Measurements from ENCODE around the gene SNCAIP.

The SNCAIP gene

GRCh38 chr5:122311961-122312590 lies at the start of gene SNCAIP:
TSS of gene SNCAIP (plus strand) at chr5:122312237. CDS start at chr5:122391135, 78,898 bp downstream.
- DNase-seq (ENCODE audit: low read depth in 2 of 2) = no peak

DNA sequence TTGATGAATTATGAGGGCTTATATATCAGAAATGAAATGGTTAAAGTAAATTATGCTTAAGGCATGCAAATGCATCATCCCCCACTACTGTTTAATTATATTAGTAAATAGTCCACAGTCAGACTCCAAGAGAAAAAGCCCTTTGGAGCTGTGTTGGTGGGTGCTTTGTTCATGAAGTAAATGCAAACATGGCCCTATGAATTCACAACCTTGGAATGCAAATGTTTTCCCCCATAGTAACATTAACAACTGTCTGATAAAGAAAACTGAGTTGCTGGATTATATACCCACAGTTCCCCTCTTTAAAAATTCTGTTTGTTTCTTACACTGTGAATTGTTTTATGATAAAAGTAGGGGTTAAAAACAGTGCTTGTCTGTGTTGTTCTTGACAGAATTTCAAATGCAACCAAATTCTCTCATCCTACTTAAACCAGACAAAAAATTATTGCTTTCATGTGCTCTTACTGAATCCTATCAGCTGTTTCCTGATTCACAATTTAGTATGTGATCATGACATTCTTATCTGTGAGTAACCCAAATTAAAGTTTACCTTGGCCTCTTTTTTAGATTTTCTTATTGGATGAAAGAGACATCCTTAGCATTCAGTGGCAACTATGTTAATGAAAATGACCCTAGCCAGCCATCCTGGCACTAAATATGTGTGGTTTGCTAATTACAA lies 48.5 kb upstream of the SNCAIP start:
- no peak for DNase-seq (ENCODE audit: low read depth in 2 of 2)

DNA sequence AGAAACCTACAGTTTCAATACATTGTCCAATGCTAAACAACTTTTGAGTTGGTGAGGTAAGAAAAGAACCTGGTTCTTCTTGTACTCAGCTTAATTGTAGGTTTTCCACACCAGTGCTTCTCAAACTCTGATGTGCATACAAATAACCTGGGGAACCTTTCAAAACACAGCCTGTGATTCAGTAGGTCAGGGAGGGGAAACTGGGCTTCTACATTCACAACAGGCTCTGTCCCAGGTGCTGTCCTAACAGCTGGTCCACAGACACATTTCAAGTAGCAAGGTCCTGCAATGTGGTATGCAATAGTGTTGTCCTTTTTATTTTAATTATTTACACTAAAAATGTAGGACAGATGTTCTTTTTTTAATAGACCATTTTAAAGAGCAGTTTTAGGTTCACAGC lies 47.4 kb upstream of the SNCAIP start:
- no peak for DNase-seq (ENCODE audit: low read depth in 2 of 2)

DNA sequence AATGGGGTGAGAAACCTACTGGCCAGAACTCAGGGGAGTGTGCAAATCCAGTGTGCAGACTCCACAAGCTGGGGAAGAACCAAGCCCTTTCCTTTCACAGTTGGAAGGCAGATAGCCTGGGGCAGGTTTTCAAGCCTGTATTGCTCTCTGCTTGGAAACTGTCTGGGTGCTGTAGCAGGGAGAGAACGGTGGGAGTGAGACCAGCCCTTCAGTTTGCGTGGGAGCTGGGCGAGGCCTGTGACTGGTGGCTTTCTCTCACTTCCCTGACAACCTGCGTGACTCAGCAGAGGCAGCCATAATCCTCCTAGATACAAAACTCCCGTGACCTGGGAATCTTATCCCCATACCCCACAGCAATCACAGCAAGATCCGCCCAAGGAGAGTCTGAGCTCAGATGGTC lies 44.9 kb upstream of the SNCAIP start:
- no peak for DNase-seq (ENCODE audit: low read depth in 2 of 2)

DNA sequence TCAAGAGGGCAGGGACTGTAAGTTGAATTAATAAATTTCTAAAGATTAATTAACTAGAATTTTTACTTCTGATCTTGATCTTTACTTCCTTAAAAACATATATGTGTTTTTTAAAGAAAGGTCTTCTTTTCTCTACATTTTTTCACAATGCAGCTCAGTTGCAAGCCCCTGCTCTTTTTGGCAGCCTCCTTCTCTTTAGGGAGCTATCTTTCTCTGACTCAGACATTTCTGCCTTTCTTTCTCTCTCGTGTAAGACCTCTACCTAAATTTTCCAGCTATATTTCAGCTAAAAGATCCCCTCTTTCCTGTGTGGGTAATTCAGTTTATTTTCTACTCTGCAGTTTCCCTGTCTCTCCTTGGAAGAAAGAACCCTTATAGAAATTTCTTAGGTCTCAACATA lies 38.3 kb upstream of the SNCAIP start:
- no peak for DNase-seq (ENCODE audit: low read depth in 2 of 2)

- DNase-seq (ENCODE audit: low read depth in 2 of 2) = no peak
Measured at GRCh38 chr5:122283592-122283991, 28.4 kb upstream of the SNCAIP start.

GRCh38 chr5:122286541-122286940 lies 25.5 kb upstream of the SNCAIP start:
- no peak for DNase-seq (ENCODE audit: low read depth in 2 of 2)

- DNase-seq (ENCODE audit: low read depth in 2 of 2) = no peak
Measured at GRCh38 chr5:122287101-122287500, 24.9 kb upstream of the SNCAIP start.

- no peak for DNase-seq (ENCODE audit: low read depth in 2 of 2)
Measured at GRCh38 chr5:122291000-122291901, 20.8 kb upstream of the SNCAIP start.

DNA sequence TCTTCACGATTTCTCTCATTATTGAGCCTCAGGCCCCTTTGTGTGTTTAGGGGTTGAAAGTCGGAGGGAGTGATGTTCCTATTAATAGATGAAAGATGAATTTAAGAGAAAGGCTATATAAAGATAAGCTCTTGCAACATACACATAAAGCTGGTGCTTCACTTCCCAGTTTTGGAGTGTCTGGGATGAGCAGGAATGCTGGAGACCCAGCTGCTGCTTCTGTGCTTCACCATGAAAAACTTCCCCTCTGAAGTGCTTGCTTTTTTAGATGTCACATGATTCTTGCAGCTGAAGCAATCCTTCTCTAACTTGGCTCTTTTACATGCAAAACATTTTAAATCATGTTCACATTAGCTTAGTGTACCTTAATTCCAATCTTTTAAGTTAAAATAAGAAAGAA lies 19.7 kb upstream of the SNCAIP start:
- no peak for DNase-seq (ENCODE audit: low read depth in 2 of 2)

- no peak for DNase-seq (ENCODE audit: low read depth in 2 of 2)
Measured at GRCh38 chr5:122295138-122295537, 16.9 kb upstream of the SNCAIP start.

DNA sequence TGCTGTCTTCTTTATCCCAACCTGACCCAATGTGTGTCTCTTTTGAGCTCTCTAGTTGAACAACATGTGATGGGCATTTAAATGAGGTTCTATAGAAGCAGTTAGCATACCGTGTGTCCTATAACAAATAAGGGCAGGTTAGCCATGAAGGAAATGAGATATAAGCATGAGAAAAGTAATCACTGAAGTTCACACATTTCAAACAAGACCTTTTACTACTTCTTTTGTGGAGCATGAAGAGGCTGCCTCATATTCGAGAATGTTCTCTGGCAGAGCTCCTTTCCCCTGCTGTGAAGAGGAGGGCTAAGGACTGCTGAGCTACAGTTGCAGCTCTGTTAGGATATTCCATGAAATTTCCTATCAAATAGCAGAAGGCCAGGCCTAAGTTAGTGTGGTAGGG lies 15.2 kb upstream of the SNCAIP start:
- no peak for DNase-seq (ENCODE audit: low read depth in 2 of 2)

DNA sequence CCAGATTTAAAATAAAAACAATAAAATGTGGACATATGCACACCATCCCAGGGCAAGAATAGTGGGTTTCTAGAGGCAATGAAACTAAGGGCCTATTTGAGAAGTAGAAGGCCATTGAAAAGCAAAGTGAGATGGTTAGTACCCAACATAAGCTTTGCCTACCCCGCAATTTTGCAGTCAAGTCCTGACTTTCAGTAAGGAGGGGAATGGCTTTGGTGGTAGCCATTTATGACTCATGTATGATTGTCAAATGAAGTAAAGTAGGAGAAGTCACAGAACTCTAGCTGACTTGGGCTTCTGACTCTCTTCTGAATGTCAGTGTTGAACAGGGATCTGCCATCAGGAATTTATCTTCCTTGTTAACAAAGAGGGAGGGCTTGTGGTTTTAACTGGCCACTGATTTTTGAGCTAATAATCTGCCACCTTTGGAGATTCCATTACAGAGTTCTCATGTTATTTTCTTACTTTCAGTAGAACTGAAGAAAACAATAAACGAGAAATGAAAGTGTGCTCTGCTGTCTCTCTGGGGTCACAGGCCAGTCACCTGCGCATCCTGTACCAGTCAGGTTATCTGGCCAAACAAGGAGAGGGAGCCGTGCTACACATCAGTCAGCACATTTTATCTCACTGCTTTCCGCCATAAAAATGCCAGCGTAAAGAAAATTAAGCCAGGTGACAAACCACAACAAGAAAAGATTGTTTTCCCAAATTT lies 14.3 kb upstream of the SNCAIP start:
- DNase-seq (ENCODE audit: low read depth in 2 of 2) = no peak

DNA sequence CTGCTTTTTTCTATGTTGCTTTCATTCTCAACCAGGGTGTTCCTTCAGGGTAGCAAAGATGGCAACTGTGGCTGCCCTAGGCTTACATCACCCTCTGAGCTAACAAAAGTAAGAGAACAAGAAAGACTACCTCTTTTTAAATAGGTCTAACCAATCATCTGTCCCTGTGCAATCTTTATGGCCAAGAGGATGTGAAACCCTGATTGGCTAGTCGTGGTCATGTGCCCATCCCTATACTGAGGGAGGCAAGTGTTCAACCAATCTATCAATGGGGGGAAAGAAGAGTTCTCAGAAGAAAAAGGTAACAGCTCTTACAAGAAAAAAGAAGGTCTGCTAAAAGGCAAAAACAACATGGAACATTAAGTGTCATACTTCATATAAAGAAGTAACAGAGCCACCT lies 11.7 kb upstream of the SNCAIP start:
- no peak for DNase-seq (ENCODE audit: low read depth in 2 of 2)

- no peak for DNase-seq (ENCODE audit: low read depth in 2 of 2)
Measured at GRCh38 chr5:122301016-122301415, 11.0 kb upstream of the SNCAIP start.

- DNase-seq (ENCODE audit: low read depth in 2 of 2) = no peak
Measured at GRCh38 chr5:122304471-122305215, 7.4 kb upstream of the SNCAIP start.

- DNase-seq (ENCODE audit: low read depth in 2 of 2) = no peak
Measured at GRCh38 chr5:122306461-122306860, 5.6 kb upstream of the SNCAIP start.

GRCh38 chr5:122310889-122311288 lies 1.1 kb upstream of the SNCAIP start:
- DNase-seq (ENCODE audit: low read depth in 2 of 2) = no peak

- no peak for DNase-seq (ENCODE audit: low read depth in 2 of 2)
Measured at GRCh38 chr5:122311497-122311960, 508 bp upstream of the SNCAIP start.

GRCh38 chr5:122312591-122313406 lies 762 bp downstream of the SNCAIP start:
- no peak for DNase-seq (ENCODE audit: low read depth in 2 of 2)

All from stimulated activated CD8-positive, alpha-beta memory T cell treated with anti-CD3 and anti-CD28 coated beads, Interleukin-15, amount 100 ng/mL, for 4 hours (primary cell).